ENCODE measurements around the gene ARHGAP5. TPM values are rescaled to one million over a fixed set of nuclear protein-coding genes. Genes with fewer than 3 reads are reported as not detected.

Gene ARHGAP5
- total RNA-seq, 1 donor from 2014 or later, result 140 TPM

DNA sequence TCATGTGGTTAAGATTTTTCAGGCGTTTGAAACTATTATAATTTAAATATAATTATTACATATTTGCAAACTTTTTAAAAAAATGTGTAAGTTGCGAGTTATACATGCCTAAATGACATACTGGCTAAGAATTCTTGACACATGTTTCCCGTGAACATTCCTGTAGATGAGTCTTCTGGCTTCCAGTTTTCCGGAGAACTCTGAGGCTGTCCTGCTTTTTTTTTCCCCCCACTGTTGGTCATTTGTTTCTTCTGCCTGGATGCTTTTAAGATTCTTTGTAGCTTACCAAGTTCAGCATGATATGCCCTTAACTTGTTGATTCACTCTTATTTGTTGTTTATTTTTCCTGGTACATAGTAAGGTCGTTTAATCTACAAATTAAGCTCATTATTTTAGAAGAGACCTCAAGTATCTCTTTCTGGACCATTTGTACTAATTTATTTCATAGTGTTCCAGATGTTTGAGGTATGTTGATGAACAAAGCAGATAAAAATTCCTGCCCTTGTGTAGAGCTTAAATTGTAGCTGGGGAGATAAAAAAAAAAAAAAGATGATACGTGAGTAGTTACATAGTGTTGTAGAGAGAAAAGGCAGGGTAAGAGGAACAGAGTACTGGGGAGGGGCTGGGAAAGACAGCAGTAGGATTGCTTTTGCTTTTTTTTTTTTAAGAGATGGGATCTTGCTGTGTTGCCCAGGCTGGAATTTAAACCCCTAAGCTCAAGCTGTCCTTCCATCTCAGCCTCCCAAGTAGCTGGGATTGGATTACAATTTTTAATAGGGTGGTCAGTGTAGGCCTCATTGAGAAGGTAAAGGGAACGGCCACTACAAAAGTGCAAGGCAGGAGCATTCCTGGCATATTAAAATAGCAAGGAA, 32.8 kb downstream of the ARHGAP5 start:
- Histone ChIP-seq H3K9ac (ENCODE audit: low read length) (peak overlapping the region; percentile 52), H3K4me1 (ENCODE audit: insufficient read depth, low read length) (peaks cover 9% of the 10 kb centered on the region), H3K4me2 (ENCODE audit: low read length) (peak overlapping the region; percentile 68), H3K9me3 (ENCODE audit: insufficient read depth, low read depth, low read length) (no peaks in the 10 kb centered on the region), H3K27ac (ENCODE audit: low read depth, low read length) (peak overlapping the region; percentile 73), H3K4me3 (ENCODE audit: insufficient read depth, low read depth, low read length) (no peak overlapping the region), H3K27me3 (ENCODE audit: insufficient read depth, low read length) (no peaks in the 10 kb centered on the region), H4K20me1 (ENCODE audit: insufficient read depth, low read length) (peaks cover 30% of the 10 kb centered on the region), H3K36me3 (ENCODE audit: insufficient read depth, low read length) (no peaks in the 10 kb centered on the region), H2AFZ (ENCODE audit: low read depth, low read length) (no peak overlapping the region), H3K79me2 (ENCODE audit: insufficient read depth, low read length) (peaks cover 87% of the 10 kb centered on the region)
- TF ChIP-seq, protein P1, sequence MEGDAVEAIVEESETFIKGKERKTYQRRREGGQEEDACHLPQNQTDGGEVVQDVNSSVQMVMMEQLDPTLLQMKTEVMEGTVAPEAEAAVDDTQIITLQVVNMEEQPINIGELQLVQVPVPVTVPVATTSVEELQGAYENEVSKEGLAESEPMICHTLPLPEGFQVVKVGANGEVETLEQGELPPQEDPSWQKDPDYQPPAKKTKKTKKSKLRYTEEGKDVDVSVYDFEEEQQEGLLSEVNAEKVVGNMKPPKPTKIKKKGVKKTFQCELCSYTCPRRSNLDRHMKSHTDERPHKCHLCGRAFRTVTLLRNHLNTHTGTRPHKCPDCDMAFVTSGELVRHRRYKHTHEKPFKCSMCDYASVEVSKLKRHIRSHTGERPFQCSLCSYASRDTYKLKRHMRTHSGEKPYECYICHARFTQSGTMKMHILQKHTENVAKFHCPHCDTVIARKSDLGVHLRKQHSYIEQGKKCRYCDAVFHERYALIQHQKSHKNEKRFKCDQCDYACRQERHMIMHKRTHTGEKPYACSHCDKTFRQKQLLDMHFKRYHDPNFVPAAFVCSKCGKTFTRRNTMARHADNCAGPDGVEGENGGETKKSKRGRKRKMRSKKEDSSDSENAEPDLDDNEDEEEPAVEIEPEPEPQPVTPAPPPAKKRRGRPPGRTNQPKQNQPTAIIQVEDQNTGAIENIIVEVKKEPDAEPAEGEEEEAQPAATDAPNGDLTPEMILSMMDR (IDR thresholded peaks at IDR 0.05; ENCODE audit: insufficient read depth, low read depth, low read length), result no peak
- no peak for TF ChIP-seq EZH2 (IDR thresholded peaks at IDR 0.05; ENCODE audit: insufficient read depth, low read length)
- DNase-seq (ENCODE audit: low read depth), result peak; percentile 89
- peak; percentile 68 for FAIRE-seq
- no peaks in the 10 kb centered on the region for H3K9me3 Mint-ChIP-seq (ENCODE audit: unreplicated experiment)
- H3K36me3 Mint-ChIP-seq (ENCODE audit: low read depth, unreplicated experiment), result peaks cover 5% of the 10 kb centered on the region
- H3K27ac Mint-ChIP-seq (ENCODE audit: unreplicated experiment), result peak overlapping the region; percentile 97
- H3K4me3 Mint-ChIP-seq (ENCODE audit: unreplicated experiment), result peak overlapping the region; percentile 31
- H3K27me3 Mint-ChIP-seq (ENCODE audit: low read depth, unreplicated experiment), result no peaks in the 10 kb centered on the region
- H3K4me1 Mint-ChIP-seq (ENCODE audit: low read depth, unreplicated experiment), result peaks cover 26% of the 10 kb centered on the region

DNA sequence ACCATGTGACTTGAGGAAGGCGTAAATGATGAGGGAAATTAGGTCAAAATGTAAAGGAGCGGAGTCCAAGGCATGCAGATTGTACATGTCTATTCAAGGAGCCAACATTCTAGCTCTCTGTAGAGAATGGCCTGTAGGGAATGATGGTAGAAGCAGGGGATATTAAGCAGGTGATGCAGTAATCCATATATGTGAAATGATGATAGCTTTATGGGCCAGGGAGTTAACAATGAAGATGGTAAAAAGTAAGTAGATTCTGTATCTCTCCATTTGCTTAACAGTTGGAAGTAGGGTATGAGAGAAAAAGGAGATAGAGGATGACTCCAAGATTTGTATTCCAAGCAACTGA, 33.4 kb downstream of the ARHGAP5 start:
- Histone ChIP-seq H3K36me3 (ENCODE audit: insufficient read depth, low read length) (no peaks in the 10 kb centered on the region), H2AFZ (ENCODE audit: low read depth, low read length) (no peak overlapping the region), H3K27ac (ENCODE audit: low read depth, low read length) (peak overlapping the region; percentile 73), H3K4me2 (ENCODE audit: low read length) (peak overlapping the region; percentile 68), H3K27me3 (ENCODE audit: insufficient read depth, low read length) (no peaks in the 10 kb centered on the region), H3K4me3 (ENCODE audit: insufficient read depth, low read depth, low read length) (no peak overlapping the region), H3K9me3 (ENCODE audit: insufficient read depth, low read depth, low read length) (no peaks in the 10 kb centered on the region), H4K20me1 (ENCODE audit: insufficient read depth, low read length) (peaks cover 33% of the 10 kb centered on the region), H3K79me2 (ENCODE audit: insufficient read depth, low read length) (peaks cover 82% of the 10 kb centered on the region), H3K4me1 (ENCODE audit: insufficient read depth, low read length) (peaks cover 9% of the 10 kb centered on the region), H3K9ac (ENCODE audit: low read length) (peak overlapping the region; percentile 52)
- peaks cover 7% of the 10 kb centered on the region for H3K36me3 Mint-ChIP-seq (ENCODE audit: low read depth, unreplicated experiment)
- peak overlapping the region; percentile 97 for H3K27ac Mint-ChIP-seq (ENCODE audit: unreplicated experiment)
- no peak for TF ChIP-seq EZH2 (IDR thresholded peaks at IDR 0.05; ENCODE audit: insufficient read depth, low read length)
- TF ChIP-seq, protein P1 (IDR thresholded peaks at IDR 0.05; ENCODE audit: insufficient read depth, low read depth, low read length), result no peak
- no peaks in the 10 kb centered on the region for H3K27me3 Mint-ChIP-seq (ENCODE audit: low read depth, unreplicated experiment)
- peaks cover 3% of the 10 kb centered on the region for H3K9me3 Mint-ChIP-seq (ENCODE audit: unreplicated experiment)
- H3K4me3 Mint-ChIP-seq (ENCODE audit: unreplicated experiment), result peak overlapping the region; percentile 31
- DNase-seq (ENCODE audit: low read depth) (no peak), FAIRE-seq (no peak)
- peaks cover 26% of the 10 kb centered on the region for H3K4me1 Mint-ChIP-seq (ENCODE audit: low read depth, unreplicated experiment)

DNA sequence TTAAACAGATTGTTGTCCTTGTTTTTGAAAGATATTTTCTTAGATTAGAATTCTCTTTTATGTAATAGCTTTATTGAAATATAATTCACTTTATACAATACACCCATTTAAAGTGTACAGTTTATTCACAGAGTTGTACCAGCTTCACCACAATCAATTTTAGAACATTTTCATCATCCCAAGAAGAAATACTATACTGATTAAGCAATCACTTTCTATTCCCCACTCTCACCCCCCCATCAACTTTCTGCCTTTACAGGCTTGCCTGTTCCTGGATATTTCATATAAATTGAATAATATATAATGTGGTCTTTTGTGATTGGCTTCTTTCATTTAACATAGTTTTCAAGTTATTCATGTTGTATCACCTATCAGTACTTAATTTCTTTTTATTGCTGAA, 44.4 kb downstream of the ARHGAP5 start:
- DNase-seq (ENCODE audit: low read depth), result no peak
- H3K27me3 ChIP-seq (ENCODE audit: insufficient read depth, low read length), result no peaks in the 10 kb centered on the region
- FAIRE-seq, result no peak
- Mint-ChIP-seq H3K4me3 (ENCODE audit: unreplicated experiment) (no peak overlapping the region), H3K27me3 (ENCODE audit: low read depth, unreplicated experiment) (no peaks in the 10 kb centered on the region), H3K9me3 (ENCODE audit: unreplicated experiment) (peaks cover under 1% of the 10 kb centered on the region), H3K27ac (ENCODE audit: unreplicated experiment) (no peak overlapping the region), H3K4me1 (ENCODE audit: low read depth, unreplicated experiment) (peaks cover 3% of the 10 kb centered on the region), H3K36me3 (ENCODE audit: low read depth, unreplicated experiment) (peaks cover 12% of the 10 kb centered on the region)
- H3K4me2 ChIP-seq (ENCODE audit: low read length), result no peak overlapping the region
- H3K4me1 ChIP-seq (ENCODE audit: insufficient read depth, low read length), result no peaks in the 10 kb centered on the region
- H3K79me2 ChIP-seq (ENCODE audit: insufficient read depth, low read length), result peaks cover 69% of the 10 kb centered on the region
- no peaks in the 10 kb centered on the region for H3K36me3 ChIP-seq (ENCODE audit: insufficient read depth, low read length)
- H3K9me3 ChIP-seq (ENCODE audit: insufficient read depth, low read depth, low read length), result no peaks in the 10 kb centered on the region
- TF ChIP-seq, protein P1 (IDR thresholded peaks at IDR 0.05; ENCODE audit: insufficient read depth, low read depth, low read length), result no peak
- no peak for TF ChIP-seq EZH2 (IDR thresholded peaks at IDR 0.05; ENCODE audit: insufficient read depth, low read length)
- no peak overlapping the region for H3K9ac ChIP-seq (ENCODE audit: low read length)
- no peak overlapping the region for H2AFZ ChIP-seq (ENCODE audit: low read depth, low read length)
- H4K20me1 ChIP-seq (ENCODE audit: insufficient read depth, low read length), result peaks cover 46% of the 10 kb centered on the region
- H3K27ac ChIP-seq (ENCODE audit: low read depth, low read length), result no peak overlapping the region
- H3K4me3 ChIP-seq (ENCODE audit: insufficient read depth, low read depth, low read length), result no peak overlapping the region
